Erythroblast (primary cell): ENCODE measurements around the gene TRAF1.

Experiments
- GATA1 ChIP-seq: IDR thresholded peaks from 2 replicates; pipeline ENCODE4 v1.6.1; 2011; ENCODE audit warnings: low read depth, mild to moderate bottlenecking, control low read depth, low read length, moderate library complexity
- POLR2A ChIP-seq: IDR thresholded peaks from 2 replicates; pipeline ENCODE4 v1.6.1; 2011; ENCODE audit warnings: mild to moderate bottlenecking, low read length

DNA sequence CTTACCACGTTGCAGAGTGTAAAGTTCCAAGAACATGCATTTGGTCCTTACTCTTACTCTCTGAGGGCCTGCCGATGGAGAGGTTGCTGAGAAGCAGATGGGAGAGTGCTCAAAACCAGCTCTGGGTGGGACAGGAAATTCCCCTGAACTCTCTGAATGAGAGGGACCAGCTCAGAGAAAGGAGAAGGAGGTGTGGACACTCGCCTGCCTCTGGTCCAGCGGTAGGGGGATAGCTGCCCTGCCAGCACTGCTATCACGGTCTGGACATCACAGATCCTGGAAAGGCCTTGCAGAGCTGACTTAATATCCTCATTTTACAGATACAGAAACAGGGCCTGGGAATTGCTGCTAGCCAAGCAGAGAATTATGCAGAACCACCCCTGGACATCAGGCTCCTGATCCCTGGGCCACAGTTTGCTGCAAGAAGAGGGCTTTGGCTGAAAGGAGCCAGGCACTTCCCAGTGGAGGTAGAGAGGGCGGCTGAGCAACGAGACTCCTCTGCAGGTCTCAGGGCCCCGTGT lies 4.9 kb downstream of the TRAF1 start:
- TF ChIP-seq POLR2A = no peak
- TF ChIP-seq GATA1 = no peak
